ENCODE data around the gene MMGT1.

Gene MMGT1
- long read RNA-seq, donor 1, transcript MMGT1-201 (4 exons, 3,738 nt): major isoform, 6 of 6 reads
- long read RNA-seq, donor 1, partial matches to known transcripts: 0 of 6 reads
- long read RNA-seq, donor 1, other reads (novel, unspliced or antisense): 0 of 6 reads
- long read RNA-seq, donor 2, partial matches to known transcripts: 0 of 3 reads
- long read RNA-seq, donor 2, other reads (novel, unspliced or antisense): 0 of 3 reads
- long read RNA-seq, donor 3, transcript MMGT1-201 (4 exons, 3,738 nt): major isoform, 5 of 5 reads
- long read RNA-seq, donor 3, partial matches to known transcripts: 0 of 5 reads
- long read RNA-seq, donor 3, other reads (novel, unspliced or antisense): 0 of 5 reads
- long read RNA-seq, donor 4, transcript MMGT1-201 (4 exons, 3,738 nt): major isoform, 10 of 10 reads
- long read RNA-seq, donor 4, partial matches to known transcripts: 0 of 10 reads
- long read RNA-seq, donor 4, other reads (novel, unspliced or antisense): 0 of 10 reads
- long read RNA-seq, donor 5, transcript MMGT1-201 (4 exons, 3,738 nt): major isoform, 10 of 10 reads
- long read RNA-seq, donor 5, partial matches to known transcripts: 0 of 10 reads
- long read RNA-seq, donor 5, other reads (novel, unspliced or antisense): 0 of 10 reads
- long read RNA-seq, donor 6, partial matches to known transcripts: 10 of 13 reads
- long read RNA-seq, donor 6, other reads (novel, unspliced or antisense): 0 of 13 reads
- long read RNA-seq, donor 7, transcript MMGT1-201 (4 exons, 3,738 nt): major isoform, 14 of 14 reads
- long read RNA-seq, donor 7, partial matches to known transcripts: 0 of 14 reads
- long read RNA-seq, donor 7, other reads (novel, unspliced or antisense): 0 of 14 reads
- long read RNA-seq, donor 8, transcript MMGT1-201 (4 exons, 3,738 nt): major isoform, 5 of 13 reads
- long read RNA-seq, donor 8, partial matches to known transcripts: 8 of 13 reads
- long read RNA-seq, donor 8, other reads (novel, unspliced or antisense): 0 of 13 reads

GRCh38 chrX:135973548-135974278 is at the start of gene MMGT1:
Gene MMGT1, minus strand, starts transcription at chrX:135973988. Its CDS starts 313 bp downstream, at chrX:135973675.
- DNase-seq: peak; percentile 88

- DNase-seq: no peak
Measured at GRCh38 chrX:136021903-136022302, 48.1 kb upstream of the MMGT1 start.

DNA sequence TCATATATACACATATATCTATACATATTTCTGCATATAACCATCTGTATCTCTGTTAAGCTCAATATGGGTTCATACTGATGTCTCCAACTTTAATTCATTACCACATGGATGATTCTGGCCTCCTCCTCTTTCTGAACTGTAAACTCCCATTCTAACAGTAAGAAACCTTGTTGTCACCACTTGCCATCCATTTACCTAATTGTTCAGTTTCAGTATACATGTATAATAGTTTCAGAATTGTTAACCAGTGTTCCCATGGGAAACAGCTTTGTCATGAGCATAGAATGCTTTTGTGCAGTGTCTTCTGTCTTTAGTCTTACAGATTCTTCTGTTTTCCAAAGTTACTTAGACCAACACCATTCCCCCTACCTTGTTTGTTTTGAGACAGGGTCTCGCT is 47.4 kb upstream of the MMGT1 start:
- no peak for DNase-seq

DNA sequence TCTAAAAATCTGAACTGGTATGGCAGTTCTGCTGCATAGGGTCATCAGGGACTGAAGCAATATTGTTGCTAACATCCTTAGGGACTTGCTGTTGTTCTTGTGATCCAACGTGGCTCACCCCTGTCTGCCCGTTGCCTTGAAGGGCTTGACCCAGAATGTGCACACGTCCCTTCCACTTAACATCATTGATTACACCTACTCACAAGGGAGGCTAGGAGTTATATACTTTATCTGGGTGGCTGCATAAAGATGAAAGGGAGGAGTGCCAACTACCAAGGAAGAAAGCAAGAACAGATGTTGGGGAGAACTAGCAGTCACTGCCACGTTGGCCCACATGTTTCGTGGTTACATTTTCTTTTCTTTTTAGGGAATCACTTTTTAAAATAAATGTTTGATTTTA is 45.4 kb upstream of the MMGT1 start:
- no peak for DNase-seq

GRCh38 chrX:136016881-136017280 is 43.1 kb upstream of the MMGT1 start:
- DNase-seq: no peak

DNA sequence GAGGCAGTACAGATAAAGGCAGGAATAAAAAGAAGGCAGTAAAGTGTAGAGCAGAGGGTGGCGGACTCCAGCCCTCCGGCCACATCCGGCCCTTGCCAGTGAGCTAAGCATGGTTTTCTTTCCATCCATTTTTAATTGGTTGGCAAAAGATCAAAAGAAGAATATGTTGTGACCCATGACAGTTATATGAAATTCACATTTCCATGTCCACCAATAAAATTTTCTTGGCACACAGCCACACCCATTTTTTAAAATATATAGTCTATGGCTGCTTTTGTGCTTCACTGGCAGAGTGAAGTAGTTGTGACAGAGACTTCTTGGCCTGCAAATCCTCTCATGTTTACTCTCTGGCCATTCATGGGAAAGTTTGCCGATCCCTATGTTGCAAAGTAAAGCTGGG is 41.2 kb upstream of the MMGT1 start:
- no peak for DNase-seq

DNA sequence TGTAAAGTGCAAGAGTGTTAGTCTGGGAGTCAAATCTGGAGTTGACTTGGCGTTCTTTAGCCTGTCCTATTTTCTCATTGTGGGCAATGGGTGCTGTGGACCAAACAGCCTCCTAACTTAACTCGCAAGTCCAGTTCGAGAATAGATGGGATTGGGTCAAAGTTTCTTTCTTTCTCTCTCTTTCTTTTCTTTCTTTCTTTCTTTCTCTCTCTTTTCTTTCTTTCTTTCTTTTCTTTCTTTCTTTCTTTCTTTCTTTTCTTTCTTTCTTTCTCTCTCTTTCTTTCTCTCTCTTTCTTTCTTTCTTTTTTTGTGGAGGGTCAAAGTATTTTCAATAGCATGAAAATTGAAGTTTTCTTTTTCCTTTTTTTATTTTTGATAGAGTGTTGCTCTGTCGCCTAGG is 14.5 kb upstream of the MMGT1 start:
- DNase-seq: no peak

DNA sequence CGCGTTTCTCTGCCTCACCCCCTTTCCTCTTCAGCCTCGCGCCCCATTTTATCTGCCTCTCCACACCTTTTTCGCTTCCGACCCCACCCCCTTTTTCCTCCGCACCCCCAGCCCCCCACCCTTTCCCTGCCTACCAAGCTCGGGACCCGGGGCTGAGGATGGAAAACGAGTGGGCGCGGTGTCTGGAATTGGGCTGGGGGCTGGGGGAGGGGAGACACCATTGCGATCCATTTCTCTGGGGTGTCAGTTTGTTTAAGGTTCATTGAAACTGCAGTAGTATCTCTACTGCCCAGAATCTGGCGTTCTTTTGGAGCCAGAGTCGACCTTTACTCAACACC is 12.2 kb upstream of the MMGT1 start:
- DNase-seq: no peak

DNA sequence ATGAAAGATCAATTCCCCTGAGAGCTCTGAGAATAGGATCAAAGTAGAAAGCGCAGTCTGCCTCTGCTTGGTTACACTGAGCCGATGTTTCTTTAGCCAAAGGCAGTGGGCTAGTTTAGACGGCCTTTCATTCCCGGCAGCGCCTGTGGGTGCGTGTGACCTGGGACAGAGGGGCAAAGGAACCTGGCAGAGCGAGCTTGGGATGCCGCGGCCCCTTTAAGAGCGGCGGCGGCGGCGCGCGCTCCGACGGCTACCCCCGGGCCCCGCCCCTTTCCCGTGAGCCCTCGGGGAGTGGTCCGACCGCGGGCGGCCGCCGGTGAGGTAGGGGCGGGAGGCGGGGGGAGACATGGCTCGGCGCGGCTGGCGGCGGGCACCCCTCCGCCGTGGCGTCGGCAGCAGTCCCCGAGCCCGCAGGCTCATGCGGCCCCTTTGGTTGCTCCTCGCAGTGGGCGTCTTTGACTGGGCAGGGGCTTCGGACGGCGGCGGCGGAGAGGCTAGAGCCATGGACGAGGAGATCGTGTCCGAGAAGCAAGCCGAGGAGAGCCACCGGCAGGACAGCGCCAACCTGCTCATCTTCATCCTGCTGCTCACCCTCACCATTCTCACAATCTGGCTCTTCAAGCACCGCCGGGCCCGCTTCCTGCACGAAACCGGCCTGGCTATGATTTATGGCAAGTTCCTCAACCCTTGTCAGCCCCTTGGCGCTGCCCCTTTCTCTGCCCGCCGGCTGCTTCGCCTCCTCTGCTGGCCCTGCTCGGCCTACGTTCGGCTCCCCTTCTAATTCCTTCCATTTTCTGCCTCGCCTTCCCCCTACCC is 11.6 kb upstream of the MMGT1 start, which contains the start of gene SLC9A6:
Gene SLC9A6 (plus strand): TSS at position 279 of the 816 bp plus-strand sequence. CDS start 224 bp downstream, at position 503.
- DNase-seq: peak; percentile 72

DNA sequence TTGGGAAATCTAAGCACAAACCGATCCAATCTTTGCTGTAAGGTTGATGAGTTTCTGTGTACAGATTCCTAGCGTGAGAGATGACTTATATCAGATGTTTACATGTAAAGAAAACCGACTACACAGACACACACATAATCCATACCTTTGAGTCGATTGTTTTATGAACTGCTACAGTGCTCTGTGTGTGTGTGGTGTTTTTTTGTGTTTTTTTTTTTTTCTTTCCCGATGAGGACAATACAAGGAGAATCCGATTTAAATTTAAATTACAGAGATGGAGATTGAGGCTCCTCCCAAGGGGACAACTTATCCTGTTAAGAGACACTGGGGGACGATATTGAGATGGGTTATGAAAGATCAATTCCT is 11.0 kb upstream of the MMGT1 start:
- DNase-seq: peak; percentile 29

DNA sequence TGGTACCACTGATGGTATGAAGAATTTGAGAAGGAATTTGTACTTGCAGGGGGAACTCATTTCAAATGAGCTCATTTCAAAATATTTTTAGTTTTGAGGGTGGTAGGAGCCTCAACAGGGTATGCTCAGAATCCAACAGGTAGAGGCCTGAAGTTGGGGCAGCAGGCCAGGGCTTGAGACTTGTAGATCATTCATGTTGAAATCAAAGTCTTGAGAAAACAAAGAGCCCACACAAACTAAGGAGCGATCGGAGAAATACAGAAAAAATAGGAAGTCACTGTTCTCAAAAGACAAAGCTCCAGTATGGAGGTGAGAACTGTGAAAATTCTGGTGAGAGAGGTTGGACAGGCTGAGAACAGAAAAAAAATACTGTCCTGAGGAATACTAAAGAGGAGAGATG is 10.5 kb upstream of the MMGT1 start:
- no peak for DNase-seq

GRCh38 chrX:135982860-135983259 is 9.1 kb upstream of the MMGT1 start:
- no peak for DNase-seq

DNA sequence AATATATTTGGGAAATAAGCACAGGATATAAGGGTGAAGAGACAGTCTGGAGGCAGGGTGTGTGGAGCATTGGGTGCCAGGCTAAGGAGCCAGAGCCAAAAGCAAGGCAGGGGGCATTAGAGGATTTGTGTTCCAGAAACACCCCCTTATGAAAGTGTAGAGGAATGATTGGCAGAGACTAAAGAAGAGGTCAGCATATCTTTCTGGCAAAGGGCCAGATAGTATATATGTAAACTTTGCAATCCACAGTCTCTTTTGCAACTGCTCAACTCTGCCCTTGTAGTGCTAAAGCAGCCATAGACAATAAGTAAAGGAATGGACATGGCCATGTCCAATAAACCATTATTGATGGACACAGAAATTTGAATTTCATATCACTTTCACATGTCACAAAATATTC is 7.9 kb upstream of the MMGT1 start:
- DNase-seq: no peak

- no peak for DNase-seq
Measured at GRCh38 chrX:135981010-135981409, 7.2 kb upstream of the MMGT1 start.

DNA sequence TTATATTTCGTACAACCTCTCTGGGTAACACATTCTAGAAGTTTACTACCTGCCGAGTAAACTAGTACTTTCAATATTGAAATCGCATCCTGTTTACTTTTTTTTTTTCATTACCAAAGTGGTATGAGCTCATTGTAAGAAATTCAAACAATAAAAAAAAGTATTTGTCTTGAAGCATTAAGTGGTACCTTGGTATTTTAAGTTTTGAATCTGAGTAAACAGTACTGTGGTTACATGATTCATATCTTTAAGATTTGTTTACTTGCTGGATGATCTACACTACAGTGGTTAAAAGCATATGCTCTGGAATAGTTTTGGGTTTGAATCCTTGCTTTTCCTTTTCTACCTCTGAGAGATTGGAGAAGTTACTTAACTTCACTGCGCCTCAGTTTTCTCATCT is 3.8 kb upstream of the MMGT1 start:
- DNase-seq: no peak

DNA sequence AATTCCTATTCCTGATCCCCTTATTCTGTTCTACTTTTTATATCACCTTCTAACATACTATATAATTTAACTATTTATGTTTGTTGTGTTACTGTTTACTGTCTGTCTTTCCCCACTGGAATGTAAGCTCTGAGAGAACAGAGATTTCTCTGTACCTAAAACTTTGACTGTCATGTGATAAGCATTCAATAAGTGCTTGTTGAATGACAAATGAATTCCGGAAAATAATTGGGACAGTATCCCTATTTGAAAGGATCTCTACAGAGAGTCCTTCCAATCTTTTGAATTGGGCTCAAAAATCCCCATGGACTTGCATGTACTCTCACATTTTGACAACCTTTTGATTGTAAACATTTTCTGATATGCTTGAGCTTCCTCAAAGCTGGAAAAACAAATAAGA is 1.6 kb upstream of the MMGT1 start:
- no peak for DNase-seq

DNA sequence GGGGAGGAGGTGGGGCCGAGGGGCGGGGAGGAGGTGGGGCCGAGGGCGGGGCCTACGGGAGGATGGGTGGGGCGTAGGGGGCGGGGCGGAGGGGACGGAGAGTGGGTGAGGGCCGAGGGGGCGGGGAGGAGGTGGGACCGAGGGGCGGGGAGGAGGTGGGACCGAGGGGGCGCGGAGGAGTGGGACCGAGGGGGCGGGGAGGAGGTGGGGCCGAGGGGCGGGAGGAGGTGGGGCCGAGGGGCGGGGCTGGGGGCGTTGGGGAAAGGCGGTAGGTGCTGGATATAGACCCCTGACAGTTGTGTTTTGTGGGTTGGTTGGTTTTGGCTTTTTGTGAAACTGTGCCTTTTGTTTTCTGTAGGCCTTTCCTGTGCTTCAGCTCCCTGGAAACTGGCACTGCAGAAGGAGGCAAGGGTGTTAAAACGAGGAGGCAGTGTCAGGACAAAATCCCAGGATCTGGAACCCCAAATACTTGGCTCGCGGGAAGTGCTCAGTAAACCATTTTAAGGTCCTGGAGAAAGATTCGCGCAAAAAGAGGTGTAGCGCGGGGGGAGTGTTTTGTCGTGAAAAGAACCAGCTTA is 580 bp upstream of the MMGT1 start:
- DNase-seq: peak; percentile 39

DNA sequence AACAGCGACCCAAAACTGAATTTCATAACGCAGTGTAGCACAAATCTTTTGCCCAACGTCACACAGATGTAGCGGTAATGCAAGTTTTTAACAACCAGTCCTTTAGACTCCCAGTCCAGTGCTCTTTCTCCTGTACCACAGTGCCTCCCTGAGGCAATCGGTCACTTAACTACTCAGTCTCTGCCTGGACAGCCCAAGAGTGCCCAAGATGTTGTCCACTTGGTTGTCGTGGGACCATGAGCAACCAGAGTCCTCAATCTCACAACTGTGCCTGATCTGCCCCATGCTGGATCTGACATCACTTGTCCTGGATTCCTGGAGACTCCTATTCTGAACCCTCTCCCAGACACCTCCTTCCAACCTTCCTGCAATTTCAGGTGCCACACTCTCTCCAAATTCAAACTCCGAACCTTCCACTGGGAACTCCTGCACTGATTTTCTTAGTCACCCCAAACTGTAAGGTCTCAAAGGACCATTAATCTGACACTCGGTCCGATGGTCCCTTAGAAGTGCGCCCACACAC is 702 bp downstream of the MMGT1 start:
- peak; percentile 18 for DNase-seq

GRCh38 chrX:135951291-135951690 is 22.5 kb downstream of the MMGT1 start:
- DNase-seq: no peak

DNA sequence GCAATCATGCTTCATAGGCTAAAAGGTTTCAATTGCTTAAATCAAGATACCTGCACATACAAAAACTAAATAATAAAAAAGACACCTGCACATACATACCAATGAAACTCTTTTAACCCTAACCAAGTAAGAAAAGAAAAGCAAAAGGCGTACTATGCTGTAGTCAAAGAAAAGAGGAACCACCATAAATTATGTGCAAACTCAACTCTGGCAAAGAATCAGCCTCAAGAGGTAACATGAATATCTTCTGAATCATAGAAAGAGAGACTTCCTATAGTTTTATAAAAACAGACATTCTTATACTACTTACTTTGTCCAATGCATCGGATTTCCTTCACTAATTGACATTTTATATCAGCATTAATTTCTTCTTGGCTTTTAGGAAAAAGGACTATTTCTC is 29.3 kb downstream of the MMGT1 start:
- no peak for DNase-seq

Measured in right kidney (tissue), 9 donors.